Pancreas (tissue), 10 donors: ENCODE results near the gene RNU11. TPM values are rescaled to one million over a fixed set of nuclear protein-coding genes. Genes with fewer than 3 reads are reported as not detected.
A peak's percentile ranks its signal among the peaks of the same experiment; 100 is the strongest.
"Not testable (repeated sequence)": the region's sequence is repeated elsewhere in the genome, so short reads cannot be mapped to it uniquely, and the experiment has no call there.

Experiments
- ATAC-seq, 4 donors: fragments of 200-7000 bp; cut with Tn5 transposase; one replicate each; pipeline versions ENCODE4 v1.8.0 to v1.9.1; 2020; ENCODE audit warnings: mild to moderate bottlenecking in 4 of 4, moderate library complexity in 4 of 4
- DNase-seq, 6 donors: peaks; one replicate each; pipeline ENCODE4 v3.0.0-alpha.2; 2020
- FAIRE-seq: peaks from 2 replicates; lab custom pipeline; 2012; peaks lifted over from hg19 to GRCh38; lab: Jason Lieb, UNC
- H3K27ac ChIP-seq, 4 donors: fragments of 200-600 bp; sonication (generic); 1 replicate in 3 of 4; 2 replicates in 1 of 4; pipeline versions ENCODE4 v1.5.0 to v1.8.0; 2020
- H3K27me3 ChIP-seq, 4 donors: fragments of 200-600 bp; one replicate each; pipeline ENCODE4 v1.8.0; 2021
- H3K36me3 ChIP-seq, 3 donors: fragments of 200-600 bp; sonication (generic) in 1 of 3; one replicate each; pipeline versions ENCODE4 v1.5.0 to v1.8.0; 2020 to 2021
- H3K4me1 ChIP-seq, 3 donors: fragments of 200-600 bp; one replicate each; pipeline ENCODE4 v1.8.0; 2021
- H3K4me3 ChIP-seq, 4 donors: fragments of 200-600 bp; sonication (generic) in 2 of 4; one replicate each; pipeline versions ENCODE4 v1.5.0 to v1.8.0; 2020 to 2021
- H3K9me3 ChIP-seq, 4 donors: fragments of 200-600 bp; one replicate each; pipeline ENCODE4 v1.8.0; 2021
- WGBS, 2 donors: extraction: QIAGEN DNeasy Blood & Tissue Kit; methylation state at CpG; one replicate each; pipeline ENCODE4 v1.1.7; 2013; 5-methylcytosine and 5-hydroxymethylcytosine counted together
- intact Hi-C, 3 donors: fragments of 100-400 bp; cut with DNase I; formaldehyde crosslinking; loops; one replicate each; pipeline versions ENCODE4 v1.11.1 to v1.14.2; 2022
- polyA plus RNA-seq, 2 donors: library from polyadenylated mRNA; stranded (reverse); fragments of 200-250 nt; gene quantifications; one replicate each; pipeline ENCODE4 v1.2.3, GENCODE V29; 2013
- total RNA-seq, 6 donors: library from RNA; stranded (reverse); fragmentation: NEBNext Ultra II Directional in 4 of 6; extraction: Animal tissue kit (Norgen Biotek cat#: 25700) in 4 of 6; gene quantifications; one replicate each; pipeline versions ENCODE4 v1.2.1 to v1.2.4, GENCODE V29; 2021 to 2023
- TF ChIP-seq, protein P1 (sequence below), 4 donors: fragments of 200-600 bp; sonication (generic) in 3 of 4; IDR thresholded peaks; one replicate each; pipeline versions ENCODE4 v1.5.0 to v1.8.0; 2021; ENCODE audit warnings: antibody characterized with exemption in 4 of 4
- donor health status: healthy with polysubstance abuse.
- donor health status: DM: no; HTN: no; CAD: no; lungs with moderate emphysema.
- donor health status: DM: no; HTN: no; CAD: no.
- donor health status: control.
- donor health status: control.
- donor health status: Bipolar disorder and iron deficiency.
- donor health status: DM: yes; HTN: yes; CAD: no.
- donor health status: DM: no; HTN: no; CAD: no.
- donor health status: DM: no; HTN: no; CAD: no.
- donor health status: DM: yes; HTN: yes; CAD: no.

The RNU11 gene
- total and polyA plus RNA-seq, 8 donors, result not detected

DNA sequence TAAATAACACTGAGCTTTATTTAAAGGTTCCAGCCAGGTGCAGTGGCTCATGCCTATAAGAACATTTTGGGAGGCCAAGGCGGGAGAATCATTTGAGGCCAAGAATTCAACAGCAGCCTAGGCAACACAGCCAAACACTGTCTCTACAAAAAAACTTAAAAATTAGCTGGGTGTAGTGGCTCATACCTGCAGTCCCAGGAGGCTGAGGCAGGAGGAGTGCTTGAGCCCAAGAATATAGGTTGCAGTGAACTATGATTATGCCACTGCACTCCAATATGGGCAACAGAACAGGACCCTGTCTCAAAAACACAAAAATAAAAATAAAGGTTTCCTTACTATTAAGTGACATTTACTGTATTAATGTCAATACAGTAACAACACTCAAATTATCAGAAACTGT, 7.6 kb upstream of the RNU11 start:
- 95 to 100% methylated on average over 1 of the region's 1 CpG for WGBS, 2 donors
- no peak for DNase-seq
- Histone ChIP-seq H3K4me3 (no peak overlapping the region), H3K27me3 (no peaks in the 10 kb centered on the region), H3K9me3 (no peaks in the 10 kb centered on the region), H3K27ac (no peak overlapping the region), H3K36me3 (no peaks in the 10 kb centered on the region), H3K4me1 (peaks cover 3 to 23% (median 5%) of the 10 kb centered on the region in 3 donors)
- no peak for ATAC-seq
- TF ChIP-seq, protein P1, sequence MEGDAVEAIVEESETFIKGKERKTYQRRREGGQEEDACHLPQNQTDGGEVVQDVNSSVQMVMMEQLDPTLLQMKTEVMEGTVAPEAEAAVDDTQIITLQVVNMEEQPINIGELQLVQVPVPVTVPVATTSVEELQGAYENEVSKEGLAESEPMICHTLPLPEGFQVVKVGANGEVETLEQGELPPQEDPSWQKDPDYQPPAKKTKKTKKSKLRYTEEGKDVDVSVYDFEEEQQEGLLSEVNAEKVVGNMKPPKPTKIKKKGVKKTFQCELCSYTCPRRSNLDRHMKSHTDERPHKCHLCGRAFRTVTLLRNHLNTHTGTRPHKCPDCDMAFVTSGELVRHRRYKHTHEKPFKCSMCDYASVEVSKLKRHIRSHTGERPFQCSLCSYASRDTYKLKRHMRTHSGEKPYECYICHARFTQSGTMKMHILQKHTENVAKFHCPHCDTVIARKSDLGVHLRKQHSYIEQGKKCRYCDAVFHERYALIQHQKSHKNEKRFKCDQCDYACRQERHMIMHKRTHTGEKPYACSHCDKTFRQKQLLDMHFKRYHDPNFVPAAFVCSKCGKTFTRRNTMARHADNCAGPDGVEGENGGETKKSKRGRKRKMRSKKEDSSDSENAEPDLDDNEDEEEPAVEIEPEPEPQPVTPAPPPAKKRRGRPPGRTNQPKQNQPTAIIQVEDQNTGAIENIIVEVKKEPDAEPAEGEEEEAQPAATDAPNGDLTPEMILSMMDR (IDR thresholded peaks at IDR 0.05), result no peak
- intact Hi-C loops, result no loop called here
- no peak for FAIRE-seq

DNA sequence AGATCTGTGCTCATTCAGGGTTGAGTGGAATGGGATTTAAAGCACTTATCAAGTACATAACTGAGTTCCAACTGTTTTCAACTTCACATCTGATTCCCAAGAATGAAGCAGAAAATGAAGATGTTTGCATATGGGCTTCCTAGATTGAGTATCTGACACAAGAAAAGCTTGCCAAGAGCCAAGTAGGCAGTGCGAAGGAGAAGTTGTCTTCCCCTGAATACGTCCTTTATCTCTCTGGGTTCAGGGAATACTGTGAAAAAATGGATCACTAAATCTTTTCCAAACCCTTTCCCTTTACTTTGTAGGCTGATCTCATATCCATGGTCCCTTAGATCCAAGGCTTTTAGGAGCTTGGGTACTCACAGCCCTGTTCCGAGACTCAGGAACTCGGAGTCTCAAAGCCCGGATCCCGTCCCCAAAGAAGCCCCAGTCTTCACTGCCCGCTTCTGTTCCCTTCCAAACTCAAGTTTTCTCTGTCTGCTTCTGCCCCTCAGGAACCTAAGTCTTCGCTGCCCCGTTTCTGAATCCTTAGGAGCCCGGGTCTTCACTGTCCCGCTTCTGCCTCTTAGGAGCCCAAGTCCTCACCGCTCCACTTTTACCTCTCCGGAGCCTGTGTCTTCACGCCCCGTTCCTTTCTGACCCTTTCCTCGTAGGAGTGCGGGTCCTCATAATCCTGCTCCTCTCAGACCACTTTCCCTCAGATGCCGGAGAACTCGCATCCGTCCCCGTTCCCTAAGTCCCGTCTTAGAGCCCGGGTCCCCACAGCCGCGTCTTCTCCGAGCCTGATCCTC, 6.1 kb upstream of the RNU11 start:
- 0 to 1% methylated on average over 26 of the region's 26 CpGs for WGBS, 2 donors
- Histone ChIP-seq H3K27me3 (no peaks in the 10 kb centered on the region), H3K4me3 (peak overlapping the region; percentile 51 to 67 (median 54)), H3K36me3 (no peaks in the 10 kb centered on the region), H3K27ac (peak overlapping the region; percentile 86 to 92 (median 88)), H3K9me3 (no peaks in the 10 kb centered on the region), H3K4me1 (peaks cover 3 to 27% (median 5%) of the 10 kb centered on the region in 3 donors)
- FAIRE-seq (no peak), ATAC-seq (peak; percentile 20 to 53 (median 29)), DNase-seq (no peak)
- intact Hi-C loops, result no loop called here
- TF ChIP-seq, protein P1 (IDR thresholded peaks at IDR 0.05), result no peak

DNA sequence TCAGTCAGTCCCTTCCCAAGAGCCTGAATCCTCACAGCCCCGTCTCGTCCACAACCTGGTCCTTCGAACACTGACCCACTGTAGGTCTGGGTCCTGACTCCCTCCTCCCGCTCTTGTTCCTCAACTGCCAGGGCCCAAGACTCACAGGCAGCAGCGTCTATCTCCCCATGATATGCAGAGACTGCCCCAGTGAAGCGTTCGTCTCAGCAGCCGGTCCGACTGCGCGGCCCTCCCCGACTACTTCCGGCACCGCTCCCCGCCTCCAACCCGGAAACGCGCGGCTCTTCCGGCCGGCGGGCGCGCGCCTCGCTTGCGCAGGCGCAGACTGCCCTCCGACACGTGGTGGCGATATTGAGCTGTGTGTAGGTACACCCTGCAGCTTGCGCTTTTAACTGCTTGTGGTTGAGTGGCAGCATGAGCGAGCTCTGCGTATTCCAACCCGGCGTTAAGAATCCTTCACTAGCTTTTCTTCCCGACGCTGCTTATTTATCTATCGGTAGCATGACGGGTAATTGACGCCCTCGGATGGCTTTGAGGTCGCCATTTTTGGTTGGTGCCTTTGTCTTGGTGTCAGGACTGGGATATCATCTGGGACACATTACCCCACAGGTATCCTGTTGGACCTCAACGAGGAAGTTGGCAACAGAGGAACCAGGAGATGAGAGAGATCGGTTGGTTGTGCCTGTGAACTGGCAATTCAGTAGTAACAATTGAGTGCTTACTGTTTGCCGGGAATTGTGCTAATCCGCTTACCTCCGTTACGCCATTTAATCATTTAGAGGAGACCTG, 5.4 kb upstream of the RNU11 start, which contains the start of gene TAF12:
Gene TAF12, minus strand, starts transcription at position 221 of the 789 bp plus-strand sequence. CDS start 20,986 bp downstream, outside the sequence.
- DNase-seq (peak; percentile 91 to 97 (median 94)), ATAC-seq (peak; percentile 92 to 97 (median 94)), FAIRE-seq (no peak)
- peak within 1 kb of the TSS; percentile 51 to 67 (median 54) for H3K4me3 ChIP-seq
- intact Hi-C loops, result no loop called here
- H3K27ac ChIP-seq, result peak within 1 kb of the TSS; percentile 86 to 92 (median 88)
- no peaks in the 10 kb centered on the region for H3K9me3 ChIP-seq
- peaks cover 3 to 33% (median 5%) of the 10 kb centered on the region in 3 donors for H3K4me1 ChIP-seq
- no peaks in the 10 kb centered on the region for H3K27me3 ChIP-seq
- TF ChIP-seq, protein P1 (IDR thresholded peaks at IDR 0.05), result peak in 1 of 4 donors; percentile 18
- 0 to 1% methylated on average over 49 of the region's 49 CpGs for WGBS, 2 donors
- no peaks in the 10 kb centered on the region for H3K36me3 ChIP-seq

DNA sequence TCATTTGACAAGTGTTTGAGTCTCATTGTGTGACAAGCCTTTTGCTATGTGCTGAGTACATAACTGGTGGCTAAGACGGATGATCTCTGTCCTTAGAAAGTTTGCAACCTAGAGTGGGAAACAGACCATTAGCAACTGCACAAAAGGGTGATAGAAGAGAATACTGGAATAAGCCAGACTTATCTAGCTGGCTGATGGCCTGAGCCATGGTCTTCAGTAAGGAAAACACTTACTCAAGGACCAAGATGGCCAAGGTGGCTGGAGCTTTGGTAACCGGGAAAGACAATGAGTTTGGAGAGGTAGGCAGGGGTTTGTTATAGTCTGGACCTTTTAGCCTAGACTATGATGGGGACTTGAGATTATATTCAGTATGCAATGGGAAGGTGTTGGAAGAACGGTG, 3.9 kb upstream of the RNU11 start:
- H3K4me1 ChIP-seq, result peaks cover 3 to 36% (median 5%) of the 10 kb centered on the region in 3 donors
- no peaks in the 10 kb centered on the region for H3K27me3 ChIP-seq
- intact Hi-C loops, result no loop called here
- H3K4me3 ChIP-seq, result peak overlapping the region in 2 of 4 donors; percentile 54 to 67
- no peak for ATAC-seq
- no peaks in the 10 kb centered on the region for H3K36me3 ChIP-seq
- TF ChIP-seq, protein P1 (IDR thresholded peaks at IDR 0.05), result no peak
- no peak for FAIRE-seq
- 84 to 89% methylated on average over 3 of the region's 3 CpGs for WGBS, 2 donors
- peak overlapping the region in 3 of 4 donors; percentile 86 to 92 (median 87) for H3K27ac ChIP-seq
- no peaks in the 10 kb centered on the region for H3K9me3 ChIP-seq
- peak in 1 of 6 donors; percentile 3 for DNase-seq

DNA sequence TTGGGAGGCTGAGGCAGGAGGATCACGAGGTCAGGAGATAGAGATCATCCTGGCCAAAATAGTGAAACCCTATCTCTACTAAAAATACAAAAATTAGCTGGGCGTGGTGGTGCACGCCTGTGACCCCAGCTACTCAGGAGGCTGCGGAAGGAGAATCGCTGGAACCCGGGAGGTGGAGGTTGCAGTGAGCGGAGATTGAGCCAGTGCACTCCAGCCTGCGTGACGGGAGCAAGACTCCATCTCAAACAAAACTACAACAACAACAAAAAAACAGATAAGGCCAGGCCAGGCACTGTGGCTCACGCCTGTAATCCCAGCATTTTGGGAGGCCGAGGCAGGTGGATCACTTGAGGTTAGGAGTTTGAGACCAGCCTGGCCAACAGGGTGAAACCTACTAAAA, 3.0 kb upstream of the RNU11 start:
- not testable (repeated sequence) for FAIRE-seq, H3K27me3 ChIP-seq

More for the DNA sequence above, 3.0 kb upstream of the RNU11 start:
- ATAC-seq, H3K27ac ChIP-seq, H3K36me3 ChIP-seq, intact Hi-C loops, H3K4me3 ChIP-seq, H3K9me3 ChIP-seq: not testable (repeated sequence)
- DNase-seq, result peak in 1 of 6 donors; percentile 35
- WGBS, 2 donors, result 95 to 98% methylated on average over 11 of the region's 11 CpGs
- peaks cover 3 to 36% (median 5%) of the 10 kb centered on the region in 3 donors for H3K4me1 ChIP-seq
